H7 (cell line): ENCODE results near the gene MICAL2. TPM values are rescaled to one million over a fixed set of nuclear protein-coding genes. Genes with fewer than 3 reads are reported as not detected.

Experiments
- DNase-seq: peaks from one replicate; pipeline ENCODE4 v3.0.0; 2012
- H3K27me3 ChIP-seq: 2 replicates; pipeline ENCODE4 v1.6.0; 2011; ENCODE audit warnings: mild to moderate bottlenecking, low read length; ENCODE audit not compliant: control insufficient read depth, insufficient read depth
- H3K36me3 ChIP-seq: replicated peaks from 2 replicates; pipeline ENCODE4 v1.5.1; 2011; ENCODE audit warnings: low read length; ENCODE audit not compliant: control insufficient read depth, insufficient read depth
- H3K4me3 ChIP-seq: 2 replicates; pipeline ENCODE4 v1.5.1; 2011; ENCODE audit warnings: low read depth, mild to moderate bottlenecking, control low read depth, low read length, moderate library complexity; ENCODE audit not compliant: insufficient read depth
- total RNA-seq: library from RNA; depleted of rRNA; stranded (reverse); fragments of >200 nt; shearing (Covaris generic); gene quantifications from 2 replicates; pipeline ENCODE4 v1.2.3, GENCODE V29; 2014

Gene MICAL2
- total RNA-seq, 1 experiment from 2014 or later = 0.83 TPM

GRCh38 chr11:12074529-12075195, 35.7 kb upstream of the MICAL2 start:
- Histone ChIP-seq H3K27me3 (no peaks in the 10 kb centered on the region), H3K36me3 (no peaks in the 10 kb centered on the region), H3K4me3 (no peak overlapping the region)
- DNase-seq = no peak

- no peak for DNase-seq
- H3K36me3 ChIP-seq = no peaks in the 10 kb centered on the region
- no peak overlapping the region for H3K4me3 ChIP-seq
- no peaks in the 10 kb centered on the region for H3K27me3 ChIP-seq
Measured at GRCh38 chr11:12075291-12075690, 35.1 kb upstream of the MICAL2 start.

GRCh38 chr11:12075822-12076821, 34.3 kb upstream of the MICAL2 start:
- DNase-seq = no peak
- no peaks in the 10 kb centered on the region for H3K36me3 ChIP-seq
- no peak overlapping the region for H3K4me3 ChIP-seq

GRCh38 chr11:12076840-12077534, 33.4 kb upstream of the MICAL2 start:
- H3K36me3 ChIP-seq = no peaks in the 10 kb centered on the region

More at GRCh38 chr11:12075822-12076821, 34.3 kb upstream of the MICAL2 start:
- no peaks in the 10 kb centered on the region for H3K27me3 ChIP-seq

GRCh38 chr11:12077535-12078280, 32.7 kb upstream of the MICAL2 start:
- Histone ChIP-seq H3K36me3 (no peaks in the 10 kb centered on the region), H3K27me3 (no peaks in the 10 kb centered on the region), H3K4me3 (no peak overlapping the region)
- DNase-seq = no peak

More at GRCh38 chr11:12076840-12077534, 33.4 kb upstream of the MICAL2 start:
- Histone ChIP-seq H3K27me3 (no peaks in the 10 kb centered on the region), H3K4me3 (no peak overlapping the region)
- DNase-seq = no peak

- peak; percentile 33 for DNase-seq
Measured at GRCh38 chr11:12079726-12080556, 30.4 kb upstream of the MICAL2 start.

GRCh38 chr11:12083380-12083779, 27.0 kb upstream of the MICAL2 start:
- peak; percentile 56 for DNase-seq
- H3K4me3 ChIP-seq = no peak overlapping the region
- H3K27me3 ChIP-seq = no peaks in the 10 kb centered on the region
- H3K36me3 ChIP-seq = no peaks in the 10 kb centered on the region

More at GRCh38 chr11:12079726-12080556, 30.4 kb upstream of the MICAL2 start:
- Histone ChIP-seq H3K4me3 (no peak overlapping the region), H3K36me3 (no peaks in the 10 kb centered on the region), H3K27me3 (no peaks in the 10 kb centered on the region)

- no peaks in the 10 kb centered on the region for H3K36me3 ChIP-seq
- H3K27me3 ChIP-seq = no peaks in the 10 kb centered on the region
- H3K4me3 ChIP-seq = no peak overlapping the region
- DNase-seq = no peak
Measured at GRCh38 chr11:12084256-12084655, 26.1 kb upstream of the MICAL2 start.

- DNase-seq = no peak
- Histone ChIP-seq H3K4me3 (no peak overlapping the region), H3K36me3 (no peaks in the 10 kb centered on the region), H3K27me3 (no peaks in the 10 kb centered on the region)
Measured at GRCh38 chr11:12085371-12086251, 24.8 kb upstream of the MICAL2 start.

GRCh38 chr11:12086271-12087074, 23.9 kb upstream of the MICAL2 start:
- DNase-seq = no peak
- Histone ChIP-seq H3K4me3 (no peak overlapping the region), H3K36me3 (no peaks in the 10 kb centered on the region), H3K27me3 (no peaks in the 10 kb centered on the region)

GRCh38 chr11:12087075-12088004, 23.1 kb upstream of the MICAL2 start:
- no peak overlapping the region for H3K4me3 ChIP-seq
- H3K27me3 ChIP-seq = no peaks in the 10 kb centered on the region
- H3K36me3 ChIP-seq = no peaks in the 10 kb centered on the region
- DNase-seq = no peak
